HS-5 (cell line): Measurements from ENCODE around the gene NTN1.
A peak's percentile ranks its signal among the peaks of the same experiment; 100 is the strongest.

Source experiments
- DNase-seq: peaks from one replicate; pipeline ENCODE4 v3.0.0-alpha.2; 2012; ENCODE audit warnings: low read depth

The NTN1 gene

DNA sequence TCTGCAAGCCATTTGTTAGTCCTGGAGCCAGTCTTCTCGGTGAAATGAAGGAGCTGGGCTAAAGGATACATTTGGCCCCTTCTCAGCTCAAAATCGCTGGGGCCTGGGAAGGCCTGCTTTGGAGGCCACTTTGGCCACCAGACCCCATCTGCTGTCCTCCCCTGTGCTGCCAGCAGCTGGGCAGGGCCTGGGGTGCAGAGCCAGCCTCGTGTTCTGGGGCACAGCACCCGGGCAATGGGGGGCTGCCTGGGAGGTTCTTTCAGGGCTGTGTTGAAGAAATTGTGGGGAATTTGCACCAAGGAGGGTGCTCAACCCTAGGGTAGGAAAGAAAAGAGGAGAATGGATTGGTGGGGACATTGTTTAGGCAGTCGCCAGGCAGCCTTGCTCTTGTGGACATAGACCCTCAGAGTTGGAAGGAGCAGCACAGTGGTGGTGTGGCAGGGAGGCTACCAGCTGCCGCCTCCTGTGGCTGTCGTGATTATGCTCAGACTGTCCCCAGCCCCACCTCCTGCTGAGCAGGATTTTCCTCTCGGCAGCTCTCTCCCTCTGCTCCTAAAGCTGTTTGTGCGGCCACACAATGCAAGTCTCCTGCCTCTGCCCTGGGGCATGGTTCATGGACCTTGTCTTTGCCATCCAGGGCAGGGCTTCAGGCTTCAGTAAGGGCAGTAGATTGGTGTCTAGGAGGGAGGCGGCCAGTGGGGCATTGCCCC is 174.8 kb downstream of the NTN1 start:
- no peak for DNase-seq

DNA sequence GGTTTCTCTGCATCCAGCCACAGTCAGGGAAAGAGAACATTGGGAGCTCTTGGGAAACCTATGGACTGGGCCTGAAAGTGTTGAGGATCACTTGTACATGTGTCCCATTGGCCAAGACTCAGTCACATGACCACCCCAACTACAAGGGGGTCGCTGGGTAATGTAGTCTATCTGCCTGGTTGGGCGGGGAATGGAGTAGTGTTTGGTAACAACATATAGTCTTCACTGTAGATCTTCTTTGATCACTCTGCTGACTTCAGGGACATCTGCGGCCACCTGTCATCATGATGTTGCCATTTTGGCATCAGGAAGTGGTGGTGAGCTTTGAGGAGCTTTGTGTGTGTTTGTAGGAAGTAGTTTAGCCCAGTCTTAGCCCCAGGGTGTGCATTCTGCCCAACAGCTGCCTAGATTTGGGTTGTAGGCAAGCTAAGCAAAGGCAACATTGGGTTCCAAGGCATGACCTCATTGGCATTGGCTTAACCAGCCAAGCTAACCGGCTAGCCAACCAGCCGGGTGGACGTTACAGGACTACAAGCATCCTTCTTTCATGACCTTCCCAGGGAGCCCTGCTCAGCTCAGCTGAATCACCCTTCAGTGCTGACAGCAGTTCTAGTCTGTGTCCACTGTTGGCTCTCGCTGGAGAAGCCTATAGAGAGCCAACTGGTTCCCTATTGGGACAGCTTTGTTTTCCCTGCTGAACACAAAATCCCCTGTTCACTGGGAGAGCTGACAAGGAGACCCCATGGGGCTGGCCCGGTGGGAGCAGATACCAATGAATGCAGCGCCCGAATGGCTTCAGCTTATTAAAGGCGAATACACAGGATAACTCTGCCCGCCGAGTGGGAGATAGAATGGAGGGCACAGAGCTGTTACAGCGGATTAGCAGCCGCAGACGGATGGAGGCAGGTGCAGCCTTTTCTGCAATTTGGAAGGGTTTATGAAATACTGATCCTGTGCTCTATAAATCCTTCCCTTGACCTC is 178.6 kb downstream of the NTN1 start:
- DNase-seq, result no peak

DNA sequence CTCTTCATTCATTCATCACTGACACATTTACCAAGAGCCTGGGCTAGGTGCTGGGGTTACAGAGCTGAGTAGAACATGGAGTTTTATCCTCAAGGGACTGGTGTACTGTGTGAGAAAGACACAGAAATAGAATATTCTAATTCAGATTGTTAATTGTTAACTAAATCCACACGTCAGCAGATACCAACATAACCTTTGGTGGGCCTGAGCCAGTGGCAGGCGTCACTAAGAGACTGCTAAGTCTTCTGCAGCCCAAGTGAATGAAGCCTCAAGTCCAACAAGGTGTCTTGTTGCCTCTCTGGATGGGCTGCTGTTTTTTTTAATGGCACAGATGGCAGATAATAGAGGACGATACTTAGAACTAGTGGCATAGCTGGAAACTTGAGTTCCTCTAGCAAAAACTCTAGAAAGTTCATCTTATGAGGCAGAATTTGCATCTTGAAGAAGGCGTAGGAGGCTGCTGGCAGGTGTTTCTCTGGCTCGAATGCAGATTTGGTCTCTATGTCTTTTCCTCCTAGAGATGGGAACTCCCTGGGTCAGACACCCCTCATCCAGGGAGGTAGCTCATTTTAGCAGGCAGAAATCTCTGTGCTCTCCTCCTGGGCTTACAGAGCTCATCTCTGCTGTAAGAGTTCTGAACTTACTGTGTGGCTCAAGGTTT is 179.5 kb downstream of the NTN1 start:
- no peak for DNase-seq

DNA sequence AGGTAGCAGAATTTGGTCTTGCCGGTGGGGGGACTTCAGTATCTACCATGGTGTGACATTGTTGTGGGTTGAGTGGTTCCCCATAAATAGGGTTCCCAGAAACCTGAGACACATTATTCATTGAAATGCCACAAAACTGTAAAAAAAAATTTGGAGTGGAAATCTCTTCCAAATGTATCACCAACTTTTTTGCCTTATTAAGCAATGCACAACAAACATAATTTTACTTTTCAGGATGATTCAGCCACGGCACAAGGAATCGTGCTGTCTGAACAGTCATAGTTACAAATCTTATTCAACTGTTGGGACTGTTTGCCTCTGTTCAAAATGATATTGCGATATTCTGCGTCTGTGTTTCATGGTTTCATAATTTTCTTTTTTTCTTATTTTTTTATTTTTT is 181.2 kb downstream of the NTN1 start:
- peak; percentile 20 for DNase-seq

DNA sequence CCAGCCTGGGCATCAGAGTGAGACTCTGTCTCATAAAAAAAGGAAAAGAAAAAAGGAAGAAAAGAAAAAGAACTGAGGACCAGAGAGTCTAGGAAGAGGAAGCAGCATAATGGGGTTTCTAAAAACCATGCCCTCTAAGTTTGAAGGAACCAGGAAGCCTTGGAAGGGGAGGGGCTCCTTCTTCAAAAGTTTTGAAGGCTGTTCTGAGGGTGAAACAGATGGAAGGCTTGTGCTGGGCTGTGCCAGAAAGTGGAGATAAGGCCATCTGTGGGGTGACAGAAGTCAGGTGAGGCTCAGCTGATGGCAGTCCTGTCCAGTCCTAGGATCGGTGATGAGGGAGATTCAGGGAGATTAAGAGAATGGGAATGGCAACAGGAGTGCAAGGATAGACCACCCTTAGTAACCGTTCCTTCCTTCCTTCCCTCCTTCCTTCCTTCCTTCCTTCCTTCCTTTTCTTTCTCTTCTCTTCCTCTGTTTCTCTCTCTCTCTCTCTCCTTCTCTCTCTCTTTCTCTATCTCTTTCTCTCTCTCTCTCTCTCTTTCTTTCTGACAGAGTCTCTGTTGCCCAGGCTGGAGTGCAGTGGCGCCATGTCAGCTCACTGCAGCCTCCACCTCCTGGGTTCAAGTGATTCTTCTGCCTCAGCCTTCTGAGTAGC is 182.6 kb downstream of the NTN1 start:
- DNase-seq, result no peak

DNA sequence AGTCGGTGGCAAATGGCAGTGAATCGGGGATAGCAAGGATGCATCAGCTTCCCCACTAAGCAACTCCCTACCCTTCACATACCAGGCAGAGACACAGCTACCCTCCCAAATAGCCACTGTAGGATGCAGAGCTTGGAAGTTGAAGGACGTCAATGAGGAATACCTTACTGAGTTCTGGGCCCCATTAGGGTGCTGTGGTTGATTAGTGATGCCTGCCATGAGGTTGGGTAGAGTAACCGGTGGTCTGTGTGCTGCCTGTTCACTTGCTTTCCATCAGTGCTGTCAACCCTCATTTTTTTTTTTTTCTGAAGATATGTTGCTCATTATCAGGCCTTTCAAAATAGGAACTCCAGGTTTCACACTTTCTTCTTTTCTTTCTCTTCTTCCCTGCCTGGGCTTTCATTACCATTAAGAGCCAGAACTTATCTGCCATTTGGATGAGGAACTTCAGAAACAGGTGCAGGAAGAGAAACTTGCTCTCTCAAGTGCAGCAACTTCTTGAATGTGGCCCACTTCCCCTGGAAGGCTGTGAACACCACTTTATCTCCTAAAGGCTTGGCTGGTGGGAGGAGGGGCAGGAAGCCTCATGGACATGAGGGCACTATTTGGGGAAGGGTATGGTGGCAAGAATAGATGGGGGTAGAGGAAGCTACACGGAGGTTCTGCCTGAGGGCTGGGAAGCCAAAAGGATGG is 183.5 kb downstream of the NTN1 start:
- DNase-seq, result no peak

DNA sequence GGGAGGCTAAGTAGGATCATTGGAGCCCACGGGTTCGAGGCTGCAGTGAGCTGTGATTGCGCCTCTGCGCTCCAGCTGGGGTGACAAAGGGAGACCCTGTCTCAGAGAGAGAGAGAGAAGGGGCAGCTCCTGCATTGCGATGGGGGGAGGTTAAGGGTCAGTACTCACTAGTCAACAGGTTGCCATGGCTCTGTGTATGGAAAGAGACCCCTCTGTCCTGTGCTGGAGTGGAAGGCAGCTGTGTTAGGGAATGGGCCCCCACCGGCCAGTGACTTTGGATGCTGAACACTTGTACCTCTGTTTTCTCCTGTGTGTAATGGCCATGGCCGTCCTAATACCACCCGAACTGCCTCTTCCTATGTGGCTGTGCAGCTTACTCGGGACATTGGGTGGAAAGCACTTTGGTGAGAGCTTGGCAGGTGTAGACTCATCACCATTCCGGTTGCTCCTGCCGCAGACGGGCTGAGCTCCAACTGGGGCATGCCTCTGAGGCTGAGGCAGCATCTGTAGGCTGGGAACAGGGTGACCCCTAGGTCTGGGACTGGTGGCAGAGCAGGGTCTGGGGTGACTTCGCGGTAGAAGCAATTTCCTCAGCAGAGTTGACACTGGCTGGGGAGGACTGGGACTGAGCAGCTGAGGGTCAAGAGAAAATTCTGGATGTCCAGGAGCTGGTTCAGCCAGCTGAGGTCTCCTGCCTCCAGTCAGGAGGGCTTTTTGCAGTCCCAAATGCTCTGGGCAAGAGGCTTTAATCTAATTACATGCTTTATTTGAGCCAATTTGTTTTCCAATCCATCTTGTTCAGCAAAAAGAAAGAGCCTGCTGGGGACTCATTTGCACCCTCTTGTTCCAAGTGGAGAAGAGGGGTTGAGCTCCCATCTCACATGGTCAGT is 184.5 kb downstream of the NTN1 start:
- DNase-seq, result no peak

DNA sequence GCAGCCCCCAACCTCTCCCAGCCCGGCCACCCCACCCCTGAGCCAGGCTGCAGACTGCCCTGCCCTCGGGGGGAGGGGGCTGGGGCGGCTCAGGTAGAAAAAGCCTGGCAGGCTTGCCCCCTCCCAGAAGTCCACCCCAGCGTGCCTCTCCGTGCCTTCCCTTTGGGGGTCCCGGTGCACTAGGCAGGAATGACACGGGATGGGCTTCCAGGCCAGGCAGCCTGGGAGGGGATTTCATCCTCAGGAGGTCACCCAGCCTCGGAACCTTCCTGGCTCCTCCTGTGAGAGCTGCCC is 185.0 kb downstream of the NTN1 start:
- DNase-seq, result no peak

DNA sequence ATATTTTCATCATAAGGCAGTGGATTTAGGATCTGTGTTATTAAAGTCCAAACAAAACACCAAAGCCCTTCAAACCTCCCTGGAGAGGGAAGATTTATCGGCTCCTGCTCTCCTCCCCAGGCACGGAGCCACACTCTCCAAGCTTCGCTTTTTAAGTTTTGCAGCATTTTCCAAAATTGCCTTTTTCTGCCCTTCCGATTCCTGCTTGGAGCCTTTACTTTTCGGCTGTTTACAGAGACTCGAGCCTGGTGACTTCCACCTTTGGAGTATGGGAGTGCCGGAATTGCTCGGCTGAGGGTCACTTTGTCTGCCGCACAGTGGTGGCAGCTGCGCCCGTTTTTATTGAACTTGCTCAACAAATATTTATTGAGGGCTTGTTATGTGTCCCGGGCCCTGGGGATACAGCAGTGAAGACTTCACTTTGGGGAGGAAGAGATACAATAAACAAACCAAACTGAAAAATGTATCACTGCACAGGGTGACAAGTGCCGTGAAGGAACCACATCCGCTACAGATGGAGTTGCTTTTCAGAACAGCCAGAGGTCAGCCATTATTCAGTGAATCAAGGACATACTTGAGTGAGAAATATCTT is 185.5 kb downstream of the NTN1 start:
- no peak for DNase-seq

DNA sequence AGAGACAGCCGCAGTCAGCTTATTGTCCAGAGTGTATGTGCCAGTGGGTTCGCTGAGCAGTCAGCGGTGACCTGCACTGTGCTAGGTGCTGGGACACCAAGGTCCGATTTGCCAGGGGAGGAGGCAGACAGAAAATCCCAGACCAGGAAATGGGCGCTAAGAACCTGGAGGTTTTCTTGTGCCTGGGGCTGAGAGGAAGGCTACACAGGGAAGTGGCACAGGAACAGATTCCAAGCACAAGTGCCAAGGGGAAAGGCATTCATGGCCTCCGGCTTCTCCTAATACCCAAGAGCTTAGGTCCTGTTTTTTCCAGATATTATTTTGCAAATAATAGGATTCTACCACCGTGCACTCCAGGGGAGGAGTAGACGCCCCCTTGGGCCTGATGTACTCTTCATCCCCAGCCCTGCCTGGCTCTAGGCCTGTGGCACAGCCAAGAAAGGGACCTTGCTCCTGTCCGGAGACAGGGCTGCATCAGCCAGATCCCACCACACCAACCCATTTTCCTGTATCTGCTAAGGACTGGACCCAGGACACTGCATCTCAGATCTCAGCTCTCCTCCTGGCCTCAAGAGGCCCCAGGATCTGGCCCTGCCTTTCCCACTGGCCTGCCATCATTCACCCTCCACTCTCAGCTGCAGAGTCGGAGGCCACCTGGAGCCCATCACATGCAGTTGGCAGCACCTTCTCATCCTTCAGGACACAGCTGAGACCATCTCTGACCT is 187.2 kb downstream of the NTN1 start:
- no peak for DNase-seq

DNA sequence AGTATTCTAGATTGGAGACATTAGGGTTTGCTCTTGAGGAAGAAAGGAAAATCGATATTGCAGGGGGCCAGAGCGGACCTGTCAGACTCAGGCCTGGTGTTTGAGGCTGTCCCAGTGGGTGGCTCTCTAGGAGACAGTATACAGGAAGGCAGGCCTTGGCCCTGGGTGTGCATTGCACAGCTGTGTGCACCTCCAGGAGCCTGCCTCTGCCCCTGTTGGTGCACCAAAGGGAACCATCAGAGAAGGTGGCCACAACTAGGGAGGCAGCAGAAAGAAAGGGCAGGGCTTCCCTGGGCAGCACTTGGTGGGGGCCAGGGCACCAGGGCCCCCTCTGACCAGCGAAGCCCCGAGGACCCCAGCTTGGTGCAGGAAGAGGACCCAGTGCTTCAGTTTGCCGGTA is 188.0 kb downstream of the NTN1 start:
- DNase-seq, result no peak

DNA sequence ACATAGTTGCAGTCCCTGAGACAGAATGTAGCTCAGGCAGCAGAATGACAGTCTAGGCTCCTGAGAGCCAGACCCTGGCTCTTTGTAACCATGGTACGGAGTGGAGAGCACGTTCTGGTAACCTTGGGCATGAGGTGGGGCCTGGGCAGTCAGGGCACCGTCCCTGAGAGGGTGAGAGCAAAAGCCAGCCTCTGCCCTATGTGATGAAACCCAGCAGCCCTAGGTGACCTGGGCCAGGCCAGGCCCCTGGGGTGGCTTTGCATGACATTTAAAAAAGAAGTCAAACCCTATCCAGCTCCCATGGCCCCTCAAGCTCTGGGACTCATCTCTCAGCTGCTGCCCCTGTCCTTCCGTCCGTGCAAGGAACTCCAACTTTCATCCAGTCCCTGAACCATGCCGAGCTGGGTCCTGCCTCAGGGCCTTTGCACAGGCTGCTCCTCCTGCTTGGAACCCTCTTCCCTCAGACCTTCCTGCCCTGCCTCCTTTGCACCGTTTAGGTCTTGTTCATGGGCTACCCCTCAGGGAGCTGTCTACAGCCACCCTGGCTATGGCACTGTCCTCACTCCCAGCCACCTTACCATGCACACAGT is 188.6 kb downstream of the NTN1 start:
- no peak for DNase-seq

DNA sequence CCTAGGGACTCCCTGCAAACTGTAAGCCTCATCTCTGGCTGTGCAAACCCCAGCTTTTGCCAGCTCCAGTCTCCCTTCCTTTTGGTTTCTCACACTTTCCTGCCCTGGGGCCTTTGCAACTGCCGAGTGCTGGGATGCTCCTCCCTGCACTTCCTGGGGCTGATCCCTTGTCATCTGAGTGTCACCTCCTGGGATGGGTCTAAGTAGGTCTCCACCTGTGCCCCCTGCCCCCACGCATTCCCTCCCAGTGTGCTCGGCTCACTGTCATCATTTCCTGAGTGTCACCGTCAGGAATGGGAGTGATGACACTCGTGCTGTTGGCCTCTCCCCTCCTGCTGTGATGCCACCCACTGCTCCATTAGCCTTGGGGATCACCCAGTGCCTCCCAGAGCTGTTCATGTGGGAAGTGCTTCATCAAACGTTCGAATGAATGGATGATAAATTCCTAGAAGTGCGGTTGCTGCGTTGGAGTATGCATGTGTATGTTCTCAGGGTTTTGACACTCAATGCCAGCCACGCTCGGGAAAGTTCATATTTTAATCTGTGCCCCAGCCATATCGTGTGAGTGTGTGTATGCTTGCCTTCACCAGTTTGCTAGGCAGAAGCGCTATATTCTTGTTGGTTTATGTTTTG is 189.9 kb downstream of the NTN1 start:
- DNase-seq, result no peak

DNA sequence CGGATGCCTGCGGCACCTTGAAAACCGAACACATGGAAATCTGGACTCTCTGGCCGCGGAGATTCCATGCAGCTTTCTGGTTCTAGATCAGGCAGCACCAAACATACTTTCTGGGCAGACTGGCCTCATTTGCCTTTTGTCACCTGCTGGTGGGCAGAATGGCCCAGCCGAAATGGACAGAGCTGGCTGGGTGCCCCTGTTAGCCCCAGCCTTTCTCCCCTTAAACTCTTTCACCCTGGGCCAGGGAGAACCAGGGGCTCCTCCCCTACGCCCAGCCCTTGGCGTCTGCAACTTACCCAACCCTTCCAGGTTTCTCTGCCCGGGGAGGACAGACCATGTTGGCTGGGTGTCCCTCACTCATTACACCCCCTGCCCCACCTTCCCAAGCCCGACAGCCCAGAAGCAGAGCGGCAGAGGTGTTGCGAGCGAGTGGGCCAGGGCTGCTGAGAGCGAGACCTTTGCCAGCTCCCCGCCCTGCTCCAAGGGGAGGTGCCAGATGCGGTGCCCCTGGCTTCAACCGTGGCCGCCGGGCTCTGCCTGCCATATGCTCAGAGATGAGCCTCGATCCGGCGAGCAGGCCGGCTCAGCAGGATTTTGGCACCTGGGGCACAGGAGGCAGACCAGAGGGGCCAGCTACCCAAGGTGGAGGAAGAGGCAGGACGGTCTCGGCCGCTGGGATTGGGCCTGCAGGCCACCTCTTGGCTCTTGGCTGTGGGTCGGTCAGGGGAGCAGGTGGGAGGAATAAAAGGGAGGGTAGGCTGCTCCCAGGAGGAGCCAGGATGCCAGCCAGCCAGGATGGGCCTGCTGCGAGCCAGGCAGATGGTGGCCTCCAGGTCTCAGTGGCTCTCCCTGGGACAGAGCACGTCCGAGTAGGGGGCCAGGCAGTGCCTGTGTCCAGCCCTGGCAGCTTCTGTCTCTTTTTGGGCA is 191.3 kb downstream of the NTN1 start:
- no peak for DNase-seq

DNA sequence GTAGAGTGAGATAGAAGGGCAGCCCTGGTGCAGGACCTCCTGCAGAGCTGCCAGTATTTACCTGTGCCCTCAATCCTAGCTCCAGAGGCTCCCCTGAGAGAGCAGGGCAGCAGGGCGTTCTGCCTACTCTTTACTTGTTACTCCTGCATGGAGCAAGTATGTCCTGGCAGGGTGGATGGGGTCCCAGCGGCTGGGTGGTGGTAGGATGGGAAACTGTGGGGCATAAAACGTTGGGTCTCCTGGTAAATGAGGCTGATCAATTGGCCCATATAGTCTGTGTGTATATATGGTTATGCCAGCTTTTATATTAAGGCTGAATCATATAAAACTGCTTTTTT is 192.0 kb downstream of the NTN1 start:
- no peak for DNase-seq

DNA sequence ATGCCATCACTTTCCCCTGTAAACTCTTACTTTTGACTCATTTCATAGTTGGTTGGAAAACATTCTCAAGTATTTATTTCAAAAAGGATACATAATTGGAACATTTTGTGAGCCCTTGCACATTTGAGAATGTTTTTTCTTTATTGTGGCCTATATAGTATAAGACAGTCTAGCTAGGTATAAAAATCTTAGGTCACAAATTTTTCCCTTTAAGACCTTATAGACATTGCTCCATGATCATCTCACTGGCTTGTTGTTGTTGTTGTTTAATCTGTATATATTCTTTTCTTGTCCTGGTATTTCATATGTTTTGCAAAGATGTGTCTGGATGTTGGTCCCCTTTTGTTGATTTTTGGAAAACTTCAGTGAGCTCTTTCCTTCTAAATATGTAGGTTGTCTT is 194.2 kb downstream of the NTN1 start:
- no peak for DNase-seq

DNA sequence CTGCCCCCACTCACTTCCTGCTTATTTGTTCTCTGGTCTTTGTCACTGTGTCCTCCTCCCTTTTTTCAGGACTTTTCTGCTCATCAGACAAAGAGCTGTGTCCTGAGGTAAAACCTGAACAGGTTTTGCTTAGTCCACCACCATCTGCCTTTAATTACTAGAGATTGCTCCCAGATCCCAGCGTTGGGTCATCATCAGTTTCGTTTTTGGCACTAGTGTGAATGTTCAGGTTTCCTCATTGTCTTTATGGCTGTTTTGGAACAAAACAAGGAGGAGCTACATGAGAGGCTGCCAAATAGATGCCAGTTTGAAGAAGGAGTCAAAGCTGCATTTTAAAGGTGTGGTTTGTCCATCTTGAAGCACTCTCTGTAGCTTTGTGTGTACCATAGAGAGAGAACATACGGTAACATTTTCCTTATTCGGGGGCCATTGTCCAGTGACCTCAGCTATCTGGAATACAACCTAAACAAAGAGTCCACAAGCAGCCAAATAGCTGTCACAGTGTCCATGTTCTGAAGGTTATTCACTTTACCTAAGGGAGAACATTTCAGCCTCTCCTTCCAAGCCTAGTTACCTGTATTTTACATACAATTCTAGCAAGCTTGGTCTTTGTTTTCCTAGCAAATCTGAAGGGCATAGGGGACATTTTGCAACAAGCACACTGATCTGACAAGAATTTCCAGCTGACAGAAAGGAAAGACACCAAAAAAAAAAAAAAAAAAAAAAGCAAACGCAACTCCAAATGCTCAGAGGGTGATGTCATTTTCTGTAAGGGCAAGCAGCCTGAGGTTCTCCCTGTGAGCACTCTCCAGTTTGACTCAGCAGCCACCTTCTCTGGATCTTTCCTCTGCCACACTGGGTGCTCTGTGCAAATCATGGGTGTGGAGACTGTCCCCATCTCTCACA is 196.1 kb downstream of the NTN1 start:
- peak; percentile 51 for DNase-seq
